K562 (cell line): ENCODE measurements around the gene AHCYL2. TPM values are rescaled to one million over a fixed set of nuclear protein-coding genes. Genes with fewer than 3 reads are reported as not detected.

Experiments
- DDX20 ChIP-seq: fragments of 450-650 bp; IDR thresholded peaks from 2 replicates; pipeline ENCODE4 v1.6.1; 2016; ENCODE audit warnings: missing genetic modification characterization, low read depth, mild to moderate bottlenecking, missing compliant biosample characterization, moderate library complexity
- GMEB1 ChIP-seq: fragments of 250-450 bp; sonication (Bioruptor Pico); IDR thresholded peaks from 2 replicates; pipeline ENCODE4 v1.4.0; 2020; ENCODE audit warnings: mild to moderate bottlenecking
- HMBOX1 ChIP-seq: sonication (generic); IDR thresholded peaks from 2 replicates; pipeline ENCODE4 v1.6.1; 2016
- HMG20B ChIP-seq: fragments of 250-450 bp; sonication (Bioruptor Pico); IDR thresholded peaks from 2 replicates; pipeline ENCODE4 v1.5.0; 2021; ENCODE audit warnings: mild to moderate bottlenecking
- KAT7 ChIP-seq: sonication (generic); formaldehyde crosslinking; IDR thresholded peaks from 2 replicates; pipeline ENCODE4 v1.8.0; 2022; ENCODE audit warnings: missing genetic modification reagents, mild to moderate bottlenecking, borderline replicate concordance
- NEUROD1 ChIP-seq: fragments of 150-350 bp; IDR thresholded peaks from 2 replicates; pipeline ENCODE4 v1.6.1; 2014; ENCODE audit warnings: borderline replicate concordance, low read length, low read depth; ENCODE audit not compliant: partially characterized antibody
- PHB2 ChIP-seq: fragments of 450-650 bp; IDR thresholded peaks from 2 replicates; pipeline ENCODE4 v1.6.1; 2017; ENCODE audit warnings: low read depth
- RFX7 ChIP-seq: fragments of 250-450 bp; sonication (Bioruptor Pico); IDR thresholded peaks from 2 replicates; pipeline ENCODE4 v1.5.1; 2021; ENCODE audit warnings: mild to moderate bottlenecking
- SIN3B ChIP-seq: fragments of 450-650 bp; IDR thresholded peaks from 2 replicates; pipeline ENCODE4 v1.6.1; 2017; ENCODE audit warnings: low read depth, mild to moderate bottlenecking, moderate library complexity
- SIRT6 ChIP-seq: IDR thresholded peaks from one replicate; pipeline ENCODE4 v1.6.1; 2012; ENCODE audit warnings: low read depth, mild to moderate bottlenecking, control low read depth, inconsistent platforms, low read length, moderate library complexity
- SMARCB1 ChIP-seq: IDR thresholded peaks from 2 replicates; pipeline ENCODE4 v1.6.1; 2011; ENCODE audit warnings: improper control_type of control experiment, low read depth; ENCODE audit not compliant: insufficient read length
- THAP12 ChIP-seq: fragments of 250-450 bp; sonication (Bioruptor Pico); IDR thresholded peaks from 2 replicates; pipeline ENCODE4 v1.9.0; 2021; ENCODE audit warnings: mild to moderate bottlenecking, inconsistent platforms
- ZBTB1 ChIP-seq: sonication (generic); formaldehyde crosslinking; IDR thresholded peaks from 2 replicates; pipeline ENCODE4 v1.8.1; 2023; ENCODE audit warnings: missing genetic modification reagents, low read depth, mild to moderate bottlenecking, borderline replicate concordance
- ZBTB43 ChIP-seq: sonication (generic); formaldehyde crosslinking; IDR thresholded peaks from 2 replicates; pipeline ENCODE4 v1.8.0; 2023; ENCODE audit warnings: mild to moderate bottlenecking, missing genetic modification reagents
- ZFPM2 ChIP-seq: fragments of 250-450 bp; sonication (Bioruptor Pico); IDR thresholded peaks from 2 replicates; pipeline ENCODE4 v1.5.1; 2022; ENCODE audit warnings: mild to moderate bottlenecking
- ZNF224 ChIP-seq: sonication (generic); formaldehyde crosslinking; IDR thresholded peaks from 2 replicates; pipeline ENCODE4 v1.8.0; 2022; ENCODE audit warnings: mild to moderate bottlenecking, missing genetic modification reagents
- ZNF444 ChIP-seq: fragments of 250-450 bp; sonication (Bioruptor Pico); IDR thresholded peaks from 2 replicates; pipeline ENCODE4 v1.4.0; 2020; ENCODE audit warnings: mild to moderate bottlenecking, moderate library complexity
- ZNF518B ChIP-seq: fragments of 250-450 bp; sonication (Bioruptor Pico); IDR thresholded peaks from 2 replicates; pipeline ENCODE4 v1.5.0; 2021; ENCODE audit warnings: mild to moderate bottlenecking, moderate library complexity
- ZNF668 ChIP-seq: fragments of 250-450 bp; sonication (Bioruptor Pico); IDR thresholded peaks from 2 replicates; pipeline ENCODE4 v1.8.0; 2022; ENCODE audit warnings: mild to moderate bottlenecking, inconsistent platforms
- polyA plus RNA-seq, 8 experiments: library from polyadenylated mRNA; depleted of rRNA in 4 of 8; stranded (reverse) in 5 of 8; unstranded in 3 of 8; fragments of >200 nt; fragmentation: Nextera tagmentation in 2 of 8; fragmentation: Illumina TruSeq in 1 of 8; extraction: Ambion mirVana in 2 of 8; extraction: Trizol in 1 of 8; gene quantifications; 2 replicates each; pipeline versions ENCODE4 v1.2.1 to v1.2.3, GENCODE V29; 2011 to 2014; ENCODE audit warnings: inconsistent platforms in 1 of 8, missing spikeins in 1 of 8
- total RNA-seq, 7 experiments: library from RNA; depleted of rRNA in 6 of 7; stranded (reverse); fragments of >200 nt in 6 of 7; fragmentation: Illumina TruSeq in 2 of 7; extraction: Trizol in 2 of 7; gene quantifications; 2 replicates each; pipeline versions ENCODE4 v1.2.1 to v1.2.3, GENCODE V29; 2011 to 2021; ENCODE audit warnings: low replicate concordance in 1 of 7

The AHCYL2 gene
- total and polyA plus RNA-seq, 9 of the 15 experiments (the other 6 are each of a cell fraction or from before 2014, with no cell fraction given): 0.93 to 10.5 (median 5.2) TPM

GRCh38 chr7:129434675-129435318, 210.0 kb downstream of the AHCYL2 start (continued):
- TF ChIP-seq GMEB1 (CRISPR knock-in tag) (no peak), NEUROD1 (peak; percentile 18), ZNF668 (CRISPR knock-in tag) (no peak), HMBOX1 (no peak), SIN3B (0 out of 2 replicates have a peak, but pooled peaks have one; percentile 9), PHB2 (no peak), SMARCB1 (no peak), KAT7 (peak; percentile 37; the same call in 1 of the 2 replicates), ZFPM2 (no peak), ZNF444 (CRISPR knock-in tag) (no peak), ZBTB1 (CRISPR knock-in tag) (peak; percentile 67; the same call in 1 of the 2 replicates), THAP12 (CRISPR knock-in tag) (no peak), HMG20B (CRISPR knock-in tag) (no peak), ZNF224 (CRISPR knock-in tag) (no peak), DDX20 (tag) (no peak), ZBTB43 (no peak), SIRT6 (no peak), RFX7 (CRISPR knock-in tag) (0 out of 2 replicates have a peak, but pooled peaks have one; percentile 1), ZNF518B (CRISPR knock-in tag) (no peak)
